Transverse colon (tissue), 4 donors: Measurements from ENCODE around the gene PABPN1L. TPM values are rescaled to one million over a fixed set of nuclear protein-coding genes. Genes with fewer than 3 reads are reported as not detected.

Experiments used
- DNase-seq: peaks from one replicate; pipeline ENCODE4 v3.0.0-alpha.2; 2019
- H3K27ac ChIP-seq, 4 donors: fragments of 200-600 bp; sonication (generic); 2 replicates each; pipeline ENCODE4 v1.5.1; 2016 to 2018; ENCODE audit warnings: inconsistent platforms in 4 of 4
- H3K27me3 ChIP-seq: fragments of 200-600 bp; sonication (generic); 2 replicates; pipeline ENCODE4 v1.5.1; 2017; ENCODE audit warnings: inconsistent platforms
- H3K36me3 ChIP-seq, 4 donors: fragments of 200-600 bp; sonication (generic); 2 replicates each; pipeline ENCODE4 v1.5.1; 2017 to 2019; ENCODE audit warnings: inconsistent platforms in 4 of 4
- H3K4me1 ChIP-seq, 4 donors: fragments of 200-600 bp; sonication (generic); 2 replicates each; pipeline ENCODE4 v1.5.1; 2017 to 2020; ENCODE audit warnings: inconsistent platforms in 4 of 4
- H3K4me3 ChIP-seq, 4 donors: fragments of 200-600 bp; sonication (generic); 1 replicate in 1 of 4; 2 replicates in 3 of 4; pipeline versions ENCODE4 v1.5.1 to v1.6.1; 2017 to 2019; ENCODE audit warnings: inconsistent platforms in 4 of 4
- H3K9me3 ChIP-seq, 2 donors: fragments of 200-600 bp; sonication (generic); 2 replicates each; pipeline ENCODE4 v1.5.1; 2017 to 2019; ENCODE audit warnings: inconsistent platforms in 2 of 2
- CTCF ChIP-seq, 5 experiments: fragments of 200-600 bp in 3 of 5; fragments of 450-650 bp in 2 of 5; sonication (generic) in 3 of 5; IDR thresholded peaks; 1 replicate in 2 of 5; 2 replicates in 3 of 5; pipeline ENCODE4 v1.5.1; 2016 to 2017; ENCODE audit warnings: antibody characterized with exemption in 5 of 5, inconsistent platforms in 3 of 5, mild to moderate bottlenecking in 2 of 5, moderate library complexity in 1 of 5
- EP300 ChIP-seq: sonication (generic); formaldehyde crosslinking; IDR thresholded peaks from one replicate; pipeline ENCODE4 v1.6.1; 2017; ENCODE audit warnings: antibody characterized with exemption, low read depth
- POLR2A ChIP-seq: fragments of 450-650 bp; IDR thresholded peaks from one replicate; pipeline ENCODE4 v1.6.1; 2016; ENCODE audit warnings: antibody characterized with exemption, mild to moderate bottlenecking, moderate library complexity
- POLR2AphosphoS5 ChIP-seq, 3 donors: sonication (generic); formaldehyde crosslinking; IDR thresholded peaks; one replicate each; pipeline ENCODE4 v1.6.1; 2016; ENCODE audit warnings: antibody characterized with exemption in 3 of 3
- WGBS, 2 donors: methylation state at CpG; one replicate each; pipeline ENCODE4 v1.1.5; 2018; ENCODE audit warnings: low coverage in 1 of 2; 5-methylcytosine and 5-hydroxymethylcytosine counted together
- in situ Hi-C, 4 donors: fragments of 200-750 bp; cut with MboI; loops; one replicate each; pipeline versions ENCODE4 v1.15.0 to v1.15.1; 2017; ENCODE audit warnings: low sequenced_read_pairs in 3 of 4, low pct_ligation_motif_present in 1 of 4, low pct_unique_long_range_greater_than_20kb in 1 of 4
- intact Hi-C: fragments of 100-400 bp; cut with DNase I; formaldehyde crosslinking; loops from one replicate; pipeline ENCODE4 v1.15.1; 2023; ENCODE audit warnings: low total_unique reads
- total RNA-seq, 4 donors: library from RNA; depleted of rRNA; stranded (reverse); fragments of >200 nt; gene quantifications; one replicate each; pipeline ENCODE4 v1.1.0, GENCODE V29; 2016

The PABPN1L gene
- total RNA-seq, 4 donors from 2014 or later = not detected

- H3K27ac ChIP-seq = no peak overlapping the region
- H3K4me3 ChIP-seq = no peak overlapping the region
- H3K36me3 ChIP-seq = peaks cover 0 to 8% (median 0%) of the 10 kb centered on the region in 4 donors
- in situ Hi-C loops (no loop called here), intact Hi-C loops (no loop called here)
- WGBS, 2 donors = 87 to 90% methylated on average over 3 to 24 of the region's 24 CpGs
- H3K4me1 ChIP-seq = peaks cover 0 to 11% (median 4%) of the 10 kb centered on the region in 4 donors
- no peak for DNase-seq
- no peaks in the 10 kb centered on the region for H3K27me3 ChIP-seq
- TF ChIP-seq POLR2A (no peak), POLR2AphosphoS5 (IDR thresholded peaks at IDR 0.05) (no peak), EP300 (no peak), CTCF (IDR thresholded peaks at IDR 0.05) (no peak)
- no peaks in the 10 kb centered on the region for H3K9me3 ChIP-seq
These were observed 37.7 kb downstream of the PABPN1L start for GRCh38 chr16:88828711-88829110.

GRCh38 chr16:88827727-88828126 is 38.7 kb downstream of the PABPN1L start:
- DNase-seq = no peak

GRCh38 chr16:88826070-88826840 is 40.2 kb downstream of the PABPN1L start:
- H3K27ac ChIP-seq = peak overlapping the region in 3 of 4 donors; percentile 8 to 46 (median 40)
- H3K4me3 ChIP-seq = no peak overlapping the region
- peaks cover 0 to 14% (median 3%) of the 10 kb centered on the region in 4 donors for H3K36me3 ChIP-seq
- 71% methylated on average over 19 of the region's 26 CpGs; no CpG with 5 or more reads in 1 of the 2 donors for WGBS, 2 donors
- H3K4me1 ChIP-seq = peaks cover 0 to 11% (median 4%) of the 10 kb centered on the region in 4 donors
- intact Hi-C loops (no loop called here), in situ Hi-C loops (no loop called here)
- TF ChIP-seq POLR2AphosphoS5 (IDR thresholded peaks at IDR 0.05) (no peak), POLR2A (no peak), EP300 (no peak), CTCF (IDR thresholded peaks at IDR 0.05) (no peak)
- H3K9me3 ChIP-seq = no peaks in the 10 kb centered on the region
- peak; percentile 73 for DNase-seq
- no peaks in the 10 kb centered on the region for H3K27me3 ChIP-seq

More at GRCh38 chr16:88827727-88828126, 38.7 kb downstream of the PABPN1L start:
- TF ChIP-seq POLR2A = no peak
- no peak for TF ChIP-seq POLR2AphosphoS5 (IDR thresholded peaks at IDR 0.05)
- no peak for TF ChIP-seq CTCF (IDR thresholded peaks at IDR 0.05)
- no peak for TF ChIP-seq EP300
- H3K27me3 ChIP-seq = no peaks in the 10 kb centered on the region
- H3K4me3 ChIP-seq = no peak overlapping the region
- in situ Hi-C loops = no loop called here
- H3K27ac ChIP-seq = no peak overlapping the region
- H3K9me3 ChIP-seq = no peaks in the 10 kb centered on the region
- intact Hi-C loops = no loop called here
- WGBS, 2 donors = 92% methylated on average over 21 of the region's 21 CpGs; no CpG with 5 or more reads in 1 of the 2 donors
- peaks cover 0 to 8% (median 0%) of the 10 kb centered on the region in 4 donors for H3K36me3 ChIP-seq
- peaks cover 0 to 11% (median 4%) of the 10 kb centered on the region in 4 donors for H3K4me1 ChIP-seq

GRCh38 chr16:88825146-88825545 is 41.3 kb downstream of the PABPN1L start:
- in situ Hi-C loops = no loop called here
- no peak overlapping the region for H3K4me3 ChIP-seq
- 90% methylated on average over 10 of the region's 12 CpGs; no CpG with 5 or more reads in 1 of the 2 donors for WGBS, 2 donors

More at GRCh38 chr16:88825146-88825545, 41.3 kb downstream of the PABPN1L start:
- no peak for DNase-seq
- intact Hi-C loops = no loop called here
- no peak for TF ChIP-seq EP300
- no peak for TF ChIP-seq POLR2A
- no peak for TF ChIP-seq CTCF (IDR thresholded peaks at IDR 0.05)
- no peak for TF ChIP-seq POLR2AphosphoS5 (IDR thresholded peaks at IDR 0.05)
- peaks cover 0 to 11% (median 4%) of the 10 kb centered on the region in 4 donors for H3K4me1 ChIP-seq
- H3K27ac ChIP-seq = no peak overlapping the region
- H3K9me3 ChIP-seq = no peaks in the 10 kb centered on the region
- H3K27me3 ChIP-seq = no peaks in the 10 kb centered on the region
- H3K36me3 ChIP-seq = peaks cover 0 to 14% (median 3%) of the 10 kb centered on the region in 4 donors
